Raji (cell line): ENCODE data around the gene ALDH18A1.

Experiments used
- POLR2A ChIP-seq: IDR thresholded peaks from 2 replicates; pipeline ENCODE4 v1.6.1; 2011; ENCODE audit warnings: low read depth, low read length, control low read depth; ENCODE audit not compliant: insufficient read depth

ALDH18A1 gene

DNA sequence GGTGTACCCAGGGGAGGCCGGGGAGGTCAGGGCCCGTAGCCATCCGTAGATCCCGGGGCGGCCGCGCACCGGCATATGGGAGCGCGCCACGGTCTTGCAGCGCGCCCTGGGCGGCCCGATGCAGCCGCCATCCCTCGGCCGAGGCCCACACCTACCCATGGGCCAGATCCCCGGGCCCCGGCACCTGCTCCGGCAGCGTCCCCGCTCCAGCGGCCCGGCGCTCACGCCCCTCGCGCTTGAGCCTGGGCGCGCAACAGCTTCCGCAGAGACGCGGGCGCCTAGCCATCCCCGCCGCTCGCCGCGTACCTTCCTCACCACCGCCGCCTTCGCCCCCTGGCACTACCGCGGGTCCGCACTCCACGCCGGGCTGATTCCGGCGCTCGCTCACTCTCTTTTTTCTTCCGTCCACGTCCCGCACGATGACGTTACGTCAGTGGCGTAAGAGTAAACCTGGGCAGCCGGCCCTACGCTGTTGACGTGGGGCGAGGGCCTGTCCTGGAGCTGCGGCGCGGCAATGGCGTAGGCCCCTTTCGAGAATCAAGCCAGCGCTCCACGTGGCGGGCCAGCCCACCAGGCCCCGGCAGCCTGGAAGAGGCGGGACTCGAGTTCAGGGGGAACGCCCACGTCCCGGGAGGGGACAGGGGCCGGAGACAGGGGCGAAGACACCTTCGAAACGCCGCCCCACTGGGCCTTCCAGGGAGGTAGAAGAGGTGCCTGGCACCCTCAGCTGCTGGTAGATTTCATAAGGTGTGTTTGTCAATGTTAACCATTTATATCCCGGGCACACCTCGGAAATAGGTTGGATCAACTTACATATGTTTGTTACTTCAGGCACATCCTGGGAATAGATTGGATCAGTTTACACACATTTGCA, at the start of gene ALDH18A1:
TSS of gene ALDH18A1 (minus strand) at position 421 of the 874 bp plus-strand sequence. CDS start 3,334 bp downstream, outside the sequence.
- peak; percentile 87 for TF ChIP-seq POLR2A

GRCh38 chr10:95698415-95698814, 41.9 kb upstream of the ALDH18A1 start:
- TF ChIP-seq POLR2A: no peak

DNA sequence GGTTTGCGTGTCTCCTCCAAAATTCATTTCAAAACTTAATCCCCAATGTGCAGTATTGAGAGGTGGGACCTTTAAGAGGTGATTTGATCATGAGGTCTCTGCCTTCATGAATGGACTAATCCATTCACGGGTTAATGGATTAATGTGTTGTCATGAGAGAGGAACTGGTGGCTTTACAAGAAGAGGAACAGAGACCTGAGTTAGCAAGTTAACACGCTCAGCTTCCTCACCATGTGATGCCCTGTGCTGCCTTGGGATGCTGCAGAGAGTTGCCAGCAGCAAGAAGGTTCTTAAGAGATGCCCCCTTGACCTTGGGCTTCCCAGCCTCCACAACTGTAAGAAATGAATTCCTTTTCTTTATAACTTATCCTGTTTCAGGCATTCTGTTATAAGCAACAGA, 40.9 kb upstream of the ALDH18A1 start:
- TF ChIP-seq POLR2A: no peak

GRCh38 chr10:95694665-95695064, 38.2 kb upstream of the ALDH18A1 start:
- TF ChIP-seq POLR2A: no peak

GRCh38 chr10:95693668-95694534, 37.4 kb upstream of the ALDH18A1 start, which contains the start of gene TCTN3:
TCTN3 (minus strand) TSS chr10:95693927; CDS start chr10:95693899, 28 bp downstream.
- TF ChIP-seq POLR2A: peak; percentile 92

DNA sequence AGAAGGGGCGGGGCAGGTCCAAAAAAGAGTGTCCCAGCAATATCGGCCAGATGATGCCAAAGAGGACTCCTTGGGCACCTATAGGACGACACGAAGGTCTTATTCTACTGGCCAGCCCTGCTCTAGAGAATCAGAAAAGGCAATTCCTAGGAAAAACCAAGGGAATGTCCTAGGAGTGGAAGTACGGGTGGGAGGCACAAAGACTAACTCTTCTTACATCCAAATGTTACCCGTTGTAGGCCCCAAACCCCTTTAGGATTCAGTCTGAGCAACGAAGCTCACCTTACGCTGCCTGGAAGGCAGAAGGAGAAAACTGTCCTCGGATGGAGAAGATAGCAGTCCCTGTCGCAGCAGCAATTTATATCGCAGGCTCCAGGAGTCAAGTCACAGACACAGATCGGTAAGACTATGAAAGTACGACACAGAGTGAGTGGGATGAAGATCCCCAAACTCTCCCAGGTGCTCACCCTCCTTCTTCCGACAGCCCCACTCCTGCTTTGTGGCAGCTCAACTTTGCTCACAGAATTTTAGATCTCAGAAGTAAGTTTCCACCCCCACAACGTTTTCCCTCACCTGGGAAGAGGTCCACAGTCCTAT, 36.7 kb upstream of the ALDH18A1 start:
- TF ChIP-seq POLR2A: no peak

- TF ChIP-seq POLR2A: no peak
Measured at GRCh38 chr10:95691281-95691680, 34.8 kb upstream of the ALDH18A1 start.

DNA sequence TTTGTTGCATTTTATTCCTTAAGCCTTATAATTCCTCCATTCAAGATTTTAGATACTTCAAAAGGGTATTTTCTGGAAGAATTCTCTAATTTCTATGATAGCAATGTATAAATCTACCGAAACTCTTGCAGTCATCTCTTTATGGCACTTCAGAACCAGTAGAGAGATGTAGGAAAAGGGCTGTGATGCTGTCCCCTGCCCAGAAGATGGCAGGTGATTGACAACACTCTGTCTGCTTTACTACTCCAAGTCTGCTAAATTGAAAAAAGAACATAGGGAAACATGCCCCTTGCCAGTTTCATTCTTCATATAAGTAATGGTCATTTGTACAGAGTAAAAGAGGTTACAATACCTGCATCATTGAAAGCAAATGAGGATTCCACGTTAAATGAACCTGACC, 32.1 kb upstream of the ALDH18A1 start:
- no peak for TF ChIP-seq POLR2A

GRCh38 chr10:95683966-95684365, 27.5 kb upstream of the ALDH18A1 start:
- no peak for TF ChIP-seq POLR2A

GRCh38 chr10:95675403-95676116, 19.0 kb upstream of the ALDH18A1 start:
- TF ChIP-seq POLR2A: no peak

- no peak for TF ChIP-seq POLR2A
Measured at GRCh38 chr10:95674643-95675042, 18.1 kb upstream of the ALDH18A1 start.

- TF ChIP-seq POLR2A: no peak
Measured at GRCh38 chr10:95664543-95664942, 8.0 kb upstream of the ALDH18A1 start.

- TF ChIP-seq POLR2A: no peak
Measured at GRCh38 chr10:95663496-95663895, 7.0 kb upstream of the ALDH18A1 start.

GRCh38 chr10:95661818-95662217, 5.3 kb upstream of the ALDH18A1 start:
- no peak for TF ChIP-seq POLR2A

DNA sequence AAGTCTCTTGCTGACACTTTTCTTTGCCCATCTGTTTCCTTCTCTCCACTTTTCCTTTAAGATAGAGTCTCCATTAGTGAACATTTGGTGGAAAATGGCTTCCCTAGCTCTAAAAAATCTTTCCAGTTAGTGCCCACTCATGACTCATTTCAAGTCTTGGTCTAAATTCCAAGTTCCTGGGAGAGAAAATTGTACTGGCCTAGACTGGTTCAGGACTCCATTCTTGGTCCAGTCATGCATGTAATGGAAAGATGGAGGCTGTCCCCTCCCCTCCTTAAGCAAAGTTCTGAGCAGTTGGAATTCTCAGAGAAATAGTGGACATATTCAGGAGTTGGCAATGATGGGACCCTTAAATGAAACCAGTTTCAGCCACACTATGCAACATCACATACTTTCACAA, 3.8 kb upstream of the ALDH18A1 start:
- TF ChIP-seq POLR2A: no peak

GRCh38 chr10:95657250-95657649, 739 bp upstream of the ALDH18A1 start:
- TF ChIP-seq POLR2A: no peak
